B cell (primary cell): ENCODE data around the gene IL7R. TPM values are rescaled to one million over a fixed set of nuclear protein-coding genes. Genes with fewer than 3 reads are reported as not detected.

Experiments used
- ATAC-seq: fragments of 200-7000 bp; cut with Tn5 transposase; one replicate; pipeline ENCODE4 v1.10.0; 2021; ENCODE audit warnings: low read depth, mild to moderate bottlenecking, moderate number of reproducible peaks, moderate library complexity
- CTCF ChIA-PET: fragments of 350-600 bp; sonication (Branson Sonifier 250); formaldehyde crosslinking; loops from one replicate; lab custom pipeline; 2021; ENCODE audit warnings: antibody characterized with exemption, inconsistent platforms; lab: Charles Lee
- POLR2A ChIA-PET: fragments of 350-600 bp; sonication (Branson Sonifier 250); formaldehyde crosslinking; loops from one replicate; lab custom pipeline; 2021; ENCODE audit warnings: antibody characterized with exemption; lab: Charles Lee
- DNase-seq: peaks from one replicate; pipeline ENCODE4 v3.0.0; 2013
- H2AFZ ChIP-seq: 2 replicates; pipeline ENCODE4 v1.6.1; 2012; ENCODE audit warnings: mild to moderate bottlenecking, low read depth, low read length; ENCODE audit not compliant: insufficient read depth, poor library complexity, severe bottlenecking
- H3K27ac ChIP-seq, 2 donors: 1 replicate in 1 of 2; 2 replicates in 1 of 2; pipeline ENCODE4 v1.5.1; 2012 to 2013; ENCODE audit warnings: low read length in 2 of 2, mild to moderate bottlenecking in 2 of 2, moderate library complexity in 1 of 2
- H3K27me3 ChIP-seq, 4 experiments: fragments of 200-600 bp in 1 of 4; sonication (generic) in 1 of 4; replicated peaks in 1 of 4; 1 replicate in 2 of 4; 2 replicates in 2 of 4; pipeline versions ENCODE4 v1.6.1 to v1.7.0; 2013 to 2016; ENCODE audit warnings: low read length in 3 of 4, mild to moderate bottlenecking in 2 of 4, mixed read lengths in 1 of 4, moderate library complexity in 1 of 4; ENCODE audit not compliant: insufficient read depth in 4 of 4, control insufficient read depth in 3 of 4; ENCODE audit errors: control extremely low read depth in 1 of 4
- H3K36me3 ChIP-seq, 2 experiments: replicated peaks in 1 of 2; 1 replicate in 1 of 2; 2 replicates in 1 of 2; pipeline versions ENCODE4 v1.6.1 to v1.7.1; 2013; ENCODE audit warnings: low read length in 1 of 2; ENCODE audit not compliant: insufficient read depth in 2 of 2, control insufficient read depth in 1 of 2; ENCODE audit errors: control extremely low read depth in 1 of 2, extremely low read depth in 1 of 2
- H3K4me1 ChIP-seq, 2 donors: fragments of 200-600 bp in 1 of 2; sonication (generic) in 1 of 2; 1 replicate in 1 of 2; 2 replicates in 1 of 2; pipeline versions ENCODE4 v1.5.1 to v1.6.1; 2013 to 2017; ENCODE audit warnings: low read length in 2 of 2; ENCODE audit not compliant: control insufficient read depth in 2 of 2, insufficient read depth in 2 of 2
- H3K4me2 ChIP-seq: replicated peaks from 2 replicates; pipeline ENCODE3; 2012; ENCODE audit warnings: mild to moderate bottlenecking, low read depth, low read length; ENCODE audit not compliant: poor library complexity, severe bottlenecking
- H3K4me3 ChIP-seq, 5 experiments: fragments of 200-600 bp in 1 of 5; sonication (generic) in 1 of 5; 1 replicate in 3 of 5; 2 replicates in 2 of 5; pipeline versions ENCODE4 v1.5.1 to v1.7.0; 2011 to 2016; ENCODE audit warnings: low read length in 4 of 5, mild to moderate bottlenecking in 4 of 5, low read depth in 2 of 5, control low read depth in 1 of 5, moderate library complexity in 1 of 5; ENCODE audit not compliant: insufficient read depth in 1 of 5; ENCODE audit errors: control extremely low read depth in 1 of 5, extremely low read depth in 1 of 5
- H3K79me2 ChIP-seq: fragments of 200-600 bp; sonication (generic); one replicate; pipeline ENCODE4 v1.6.0; 2016; ENCODE audit warnings: low read length; ENCODE audit not compliant: control insufficient read depth, insufficient read depth
- H3K9ac ChIP-seq: fragments of 200-600 bp; sonication (generic); 2 replicates; pipeline ENCODE4 v1.6.1; 2017; ENCODE audit warnings: mild to moderate bottlenecking, low read length, moderate library complexity
- H3K9me3 ChIP-seq, 3 donors: one replicate each; pipeline versions ENCODE4 v1.6.1 to v1.7.1; 2013; ENCODE audit warnings: low read length in 2 of 3; ENCODE audit not compliant: control insufficient read depth in 2 of 3, insufficient read depth in 1 of 3; ENCODE audit errors: control extremely low read depth in 1 of 3
- H4K20me1 ChIP-seq: 2 replicates; pipeline ENCODE4 v1.6.0; 2012; ENCODE audit warnings: mild to moderate bottlenecking, low read length; ENCODE audit not compliant: insufficient read depth, control insufficient read depth, poor library complexity, severe bottlenecking
- H3K27ac Mint-ChIP-seq: one replicate; pipeline ENCODE4 v1.8.0; 2021; ENCODE audit warnings: mixed read lengths
- H3K27me3 Mint-ChIP-seq: one replicate; pipeline ENCODE4 v1.8.0; 2021; ENCODE audit warnings: mixed read lengths
- H3K4me1 Mint-ChIP-seq: one replicate; pipeline ENCODE4 v1.8.0; 2021; ENCODE audit warnings: mixed read lengths
- H3K4me3 Mint-ChIP-seq: one replicate; pipeline ENCODE4 v1.8.0; 2021; ENCODE audit warnings: mixed read lengths
- H3K9me3 Mint-ChIP-seq: one replicate; pipeline ENCODE4 v1.8.0; 2022; ENCODE audit warnings: mixed read lengths; ENCODE audit not compliant: insufficient read depth
- CTCF ChIP-seq: fragments of 200-600 bp; IDR thresholded peaks from one replicate; pipeline ENCODE4 v1.8.0; 2022; ENCODE audit warnings: antibody characterized with exemption, mild to moderate bottlenecking
- EZH2 ChIP-seq: IDR thresholded peaks from 2 replicates; pipeline ENCODE4 v1.6.1; 2012; ENCODE audit warnings: borderline replicate concordance, low read depth, mild to moderate bottlenecking, moderate library complexity, low read length; ENCODE audit not compliant: insufficient read depth, poor library complexity, severe bottlenecking
- WGBS: methylation state at CpG from one replicate; pipeline ENCODE4 v1.1.5; 2013; ENCODE audit warnings: missing lambda C conversion rate; ENCODE audit not compliant: insufficient coverage; 5-methylcytosine and 5-hydroxymethylcytosine counted together
- intact Hi-C: fragments of 100-400 bp; cut with micrococcal nuclease; formaldehyde crosslinking; loops from one replicate; pipeline ENCODE4 v1.10.0; 2022
- polyA plus RNA-seq: library from polyadenylated mRNA; depleted of rRNA; stranded (reverse); fragments of >200 nt; gene quantifications from 2 replicates; pipeline ENCODE4 v1.2.3, GENCODE V29; 2012
- total RNA-seq, 2 donors: library from RNA; stranded (reverse); fragments of 120-200 nt in 1 of 2; gene quantifications; 1 replicate in 1 of 2; 2 replicates in 1 of 2; pipeline versions ENCODE4 v1.2.3 to v1.2.4, GENCODE V29; 2013 to 2022

IL7R gene
- total and polyA plus RNA-seq, 2 donors (not counting 1 experiment from before 2014, with no cell fraction given): 2.4 TPM

GRCh38 chr5:35878079-35878478, 21.4 kb downstream of the IL7R start:
- Histone ChIP-seq H3K9me3 (no peaks in the 10 kb centered on the region), H4K20me1 (no peaks in the 10 kb centered on the region), H3K4me3 (no peak overlapping the region), H2AFZ (no peak overlapping the region), H3K27ac (no peak overlapping the region), H3K4me1 (no peaks in the 10 kb centered on the region), H3K27me3 (peaks cover 0 to 2% (median 0%) of the 10 kb centered on the region in 4 experiments), H3K79me2 (no peaks in the 10 kb centered on the region), H3K4me2 (no peak overlapping the region), H3K36me3 (no peaks in the 10 kb centered on the region), H3K9ac (no peak overlapping the region)
- intact Hi-C loops: no loop called here
- H3K9me3 Mint-ChIP-seq: no peaks in the 10 kb centered on the region
- ChIA-PET CTCF (no interaction called here), POLR2A (no interaction called here)
- H3K4me3 Mint-ChIP-seq: no peak overlapping the region
- TF ChIP-seq CTCF: no peak
- no peak for TF ChIP-seq EZH2
- H3K27ac Mint-ChIP-seq: no peak overlapping the region
- no peaks in the 10 kb centered on the region for H3K27me3 Mint-ChIP-seq
- ATAC-seq (no peak), DNase-seq (no peak)
- peaks cover 3% of the 10 kb centered on the region for H3K4me1 Mint-ChIP-seq

GRCh38 chr5:35879096-35879495, 22.4 kb downstream of the IL7R start:
- no peaks in the 10 kb centered on the region for H3K9me3 ChIP-seq
- no peaks in the 10 kb centered on the region for H3K36me3 ChIP-seq
- TF ChIP-seq CTCF (no peak), EZH2 (no peak)
- 100% methylated on average over 1 of the region's 2 CpGs for WGBS
- H2AFZ ChIP-seq: no peak overlapping the region
- Mint-ChIP-seq H3K4me1 (peaks cover 4% of the 10 kb centered on the region), H3K9me3 (no peaks in the 10 kb centered on the region), H3K27me3 (peaks cover 4% of the 10 kb centered on the region), H3K27ac (no peak overlapping the region), H3K4me3 (no peak overlapping the region)
- H3K27ac ChIP-seq: no peak overlapping the region
- H3K79me2 ChIP-seq: no peaks in the 10 kb centered on the region
- no peaks in the 10 kb centered on the region for H4K20me1 ChIP-seq
- peaks cover 0 to 2% (median 0%) of the 10 kb centered on the region in 4 experiments for H3K27me3 ChIP-seq
- ChIA-PET CTCF (no interaction called here), POLR2A (no interaction called here)
- H3K9ac ChIP-seq: no peak overlapping the region
- ATAC-seq (no peak), DNase-seq (no peak)
- no peak overlapping the region for H3K4me3 ChIP-seq
- intact Hi-C loops: no loop called here
- peaks cover 1% of the 10 kb centered on the region in 2 donors for H3K4me1 ChIP-seq
- H3K4me2 ChIP-seq: no peak overlapping the region
